IgD-negative memory B cell (primary cell): Measurements from ENCODE around the gene ACTRT3. TPM values are rescaled to one million over a fixed set of nuclear protein-coding genes. Genes with fewer than 3 reads are reported as not detected.

Experiments
- H3K27ac Mint-ChIP-seq, 3 donors: one replicate each; pipeline ENCODE4 v1.8.0; 2020 to 2022; ENCODE audit warnings: mild to moderate bottlenecking in 3 of 3, mixed read lengths in 3 of 3, moderate library complexity in 1 of 3
- H3K27me3 Mint-ChIP-seq: one replicate; pipeline ENCODE4 v1.8.0; 2021; ENCODE audit warnings: mixed read lengths
- H3K36me3 Mint-ChIP-seq: one replicate; pipeline ENCODE4 v1.8.0; 2020; ENCODE audit warnings: mild to moderate bottlenecking, mixed read lengths
- H3K4me1 Mint-ChIP-seq, 3 donors: one replicate each; pipeline ENCODE4 v1.8.0; 2020 to 2022; ENCODE audit warnings: mixed read lengths in 3 of 3, mild to moderate bottlenecking in 1 of 3
- H3K4me3 Mint-ChIP-seq, 4 donors: one replicate each; pipeline ENCODE4 v1.8.0; 2020 to 2022; ENCODE audit warnings: mild to moderate bottlenecking in 4 of 4, mixed read lengths in 4 of 4, moderate library complexity in 3 of 4
- H3K9me3 Mint-ChIP-seq, 3 donors: one replicate each; pipeline ENCODE4 v1.8.0; 2020 to 2021; ENCODE audit warnings: mixed read lengths in 3 of 3, mild to moderate bottlenecking in 1 of 3
- polyA plus RNA-seq: library from polyadenylated mRNA; unstranded; fragments of 300-500 nt; fragmentation: Illumina TruSeq; gene quantifications from one replicate; pipeline ENCODE4 v1.2.3, GENCODE V29; 2021

The ACTRT3 gene
- 0.20 TPM for polyA plus RNA-seq

DNA sequence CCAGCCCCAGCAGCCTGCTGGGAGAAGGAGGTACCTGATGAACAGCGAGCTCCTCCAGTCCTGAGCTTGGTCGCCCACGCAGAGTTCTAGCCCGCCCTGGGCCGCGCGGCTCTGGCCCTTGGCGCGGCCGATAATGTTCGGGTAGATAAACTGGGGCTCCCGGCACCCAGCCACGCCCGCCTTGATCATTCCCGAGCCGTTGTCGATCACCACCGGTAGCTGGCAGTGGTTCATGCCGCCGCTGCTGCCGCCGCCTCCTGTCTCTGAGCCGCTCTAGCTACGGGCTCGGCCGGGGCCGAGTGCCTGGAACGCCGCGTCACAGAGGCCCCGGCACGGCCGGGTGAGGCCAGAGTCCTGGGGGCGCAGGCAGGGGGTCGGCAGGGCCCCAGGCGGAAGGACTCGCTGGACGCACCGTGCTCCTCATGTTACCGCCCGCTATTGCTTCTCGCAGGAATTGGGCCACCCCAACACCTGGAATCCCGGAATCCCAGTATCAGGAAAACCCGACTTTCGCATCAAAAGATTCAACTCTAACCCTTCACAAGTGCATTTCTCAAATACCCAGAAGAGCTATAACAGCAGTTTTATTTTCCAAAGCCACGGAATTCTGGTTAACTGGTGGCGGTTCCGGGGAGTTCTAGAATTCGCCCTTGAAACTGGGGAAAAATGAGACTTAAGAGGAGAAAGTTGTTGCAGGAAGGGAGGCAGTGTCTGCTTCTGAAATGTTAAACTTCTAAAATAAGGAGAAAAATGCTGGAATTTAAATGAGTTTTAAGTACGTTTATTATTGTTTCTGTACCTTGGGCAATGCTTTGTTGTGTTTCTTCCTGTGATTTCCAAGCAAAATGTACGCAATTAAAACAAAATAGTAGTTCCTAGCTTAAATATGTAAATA lies at the start of gene ACTRT3:
ACTRT3 (minus strand) TSS at position 275 of the 895 bp plus-strand sequence; CDS start at position 234, 41 bp downstream.
- Mint-ChIP-seq H3K4me3 (peak within 1 kb of the TSS; percentile 86 to 95 (median 92)), H3K4me1 (peaks cover 23 to 34% (median 23%) of the 10 kb centered on the region in 3 donors), H3K27me3 (no peaks in the 10 kb centered on the region), H3K27ac (peak within 1 kb of the TSS; percentile 78 to 89 (median 86)), H3K36me3 (peaks cover 3% of the 10 kb centered on the region), H3K9me3 (peaks cover 0 to 5% (median 0%) of the 10 kb centered on the region in 3 donors)

DNA sequence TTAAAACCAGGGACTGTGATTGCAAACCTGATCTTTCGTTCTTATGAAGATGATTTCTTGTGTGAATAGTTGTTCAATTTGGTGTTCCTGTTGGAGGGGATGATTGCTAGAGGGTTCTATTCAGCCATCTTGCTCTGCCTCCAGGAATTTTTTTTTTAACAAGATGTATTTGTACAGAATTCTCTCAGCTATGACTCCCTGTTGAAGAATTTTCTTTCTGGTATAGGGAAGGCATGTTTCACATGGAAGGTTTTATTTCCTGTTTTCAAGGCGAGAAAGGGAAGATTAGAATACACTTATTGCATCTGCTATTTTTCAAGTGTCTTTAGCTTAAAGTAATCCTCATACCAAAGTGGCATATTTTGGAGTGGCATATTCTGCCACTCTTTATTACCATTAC lies 49.0 kb upstream of the ACTRT3 start:
- Mint-ChIP-seq H3K36me3 (no peaks in the 10 kb centered on the region), H3K27ac (peak overlapping the region in 1 of 3 donors; percentile 54), H3K4me3 (no peak overlapping the region), H3K27me3 (no peaks in the 10 kb centered on the region), H3K9me3 (peaks cover 0 to 10% (median 0%) of the 10 kb centered on the region in 3 donors), H3K4me1 (peaks cover 6 to 12% (median 7%) of the 10 kb centered on the region in 3 donors)

DNA sequence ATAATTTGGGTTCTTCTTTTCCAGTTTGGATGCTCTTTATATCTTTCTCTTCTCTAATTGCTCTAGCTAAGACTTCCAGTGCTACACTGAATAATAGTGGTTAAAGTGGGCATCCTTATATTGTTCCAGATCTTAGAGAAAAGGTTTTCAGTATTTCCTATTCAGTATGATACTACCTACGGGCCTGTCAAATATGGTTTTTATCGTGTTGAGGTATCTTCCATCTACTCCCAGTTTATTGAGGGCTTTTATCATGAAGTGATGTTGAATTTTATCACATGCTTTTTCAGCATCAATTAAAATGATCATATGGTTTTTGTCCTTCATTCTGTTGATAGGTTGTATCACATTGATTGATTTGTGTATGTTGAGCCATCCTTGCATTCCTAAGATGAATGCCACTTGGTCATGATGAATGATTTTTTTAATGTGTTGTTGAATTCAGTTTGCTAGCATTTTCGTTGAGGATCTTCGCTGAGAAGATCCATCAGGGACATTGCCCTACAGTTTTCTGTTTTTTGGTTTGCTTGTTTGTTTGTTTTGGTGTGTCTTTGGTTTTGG lies 46.3 kb upstream of the ACTRT3 start:
- peaks cover 17 to 20% (median 18%) of the 10 kb centered on the region in 3 donors for H3K4me1 Mint-ChIP-seq
- peak overlapping the region in 1 of 3 donors; percentile 57 for H3K27ac Mint-ChIP-seq
- no peaks in the 10 kb centered on the region for H3K27me3 Mint-ChIP-seq
- H3K36me3 Mint-ChIP-seq = no peaks in the 10 kb centered on the region
- peaks cover 0 to 10% (median 0%) of the 10 kb centered on the region in 3 donors for H3K9me3 Mint-ChIP-seq
- H3K4me3 Mint-ChIP-seq = no peak overlapping the region

- peaks cover 19 to 21% (median 20%) of the 10 kb centered on the region in 3 donors for H3K4me1 Mint-ChIP-seq
- H3K27ac Mint-ChIP-seq = peak overlapping the region; percentile 12 to 90 (median 30)
- no peaks in the 10 kb centered on the region for H3K36me3 Mint-ChIP-seq
- no peaks in the 10 kb centered on the region for H3K27me3 Mint-ChIP-seq
- peak overlapping the region; percentile 82 to 94 (median 90) for H3K4me3 Mint-ChIP-seq
- H3K9me3 Mint-ChIP-seq = peaks cover 0 to 10% (median 0%) of the 10 kb centered on the region in 3 donors
Measured at GRCh38 chr3:169813757-169814517, 44.6 kb upstream of the ACTRT3 start.

GRCh38 chr3:169813278-169813677 lies 43.9 kb upstream of the ACTRT3 start:
- H3K36me3 Mint-ChIP-seq = no peaks in the 10 kb centered on the region
- H3K27ac Mint-ChIP-seq = peak overlapping the region; percentile 12 to 90 (median 30)
- peak overlapping the region; percentile 82 to 94 (median 90) for H3K4me3 Mint-ChIP-seq
- H3K9me3 Mint-ChIP-seq = peaks cover 0 to 10% (median 0%) of the 10 kb centered on the region in 3 donors
- H3K4me1 Mint-ChIP-seq = peaks cover 19 to 21% (median 20%) of the 10 kb centered on the region in 3 donors
- H3K27me3 Mint-ChIP-seq = no peaks in the 10 kb centered on the region

DNA sequence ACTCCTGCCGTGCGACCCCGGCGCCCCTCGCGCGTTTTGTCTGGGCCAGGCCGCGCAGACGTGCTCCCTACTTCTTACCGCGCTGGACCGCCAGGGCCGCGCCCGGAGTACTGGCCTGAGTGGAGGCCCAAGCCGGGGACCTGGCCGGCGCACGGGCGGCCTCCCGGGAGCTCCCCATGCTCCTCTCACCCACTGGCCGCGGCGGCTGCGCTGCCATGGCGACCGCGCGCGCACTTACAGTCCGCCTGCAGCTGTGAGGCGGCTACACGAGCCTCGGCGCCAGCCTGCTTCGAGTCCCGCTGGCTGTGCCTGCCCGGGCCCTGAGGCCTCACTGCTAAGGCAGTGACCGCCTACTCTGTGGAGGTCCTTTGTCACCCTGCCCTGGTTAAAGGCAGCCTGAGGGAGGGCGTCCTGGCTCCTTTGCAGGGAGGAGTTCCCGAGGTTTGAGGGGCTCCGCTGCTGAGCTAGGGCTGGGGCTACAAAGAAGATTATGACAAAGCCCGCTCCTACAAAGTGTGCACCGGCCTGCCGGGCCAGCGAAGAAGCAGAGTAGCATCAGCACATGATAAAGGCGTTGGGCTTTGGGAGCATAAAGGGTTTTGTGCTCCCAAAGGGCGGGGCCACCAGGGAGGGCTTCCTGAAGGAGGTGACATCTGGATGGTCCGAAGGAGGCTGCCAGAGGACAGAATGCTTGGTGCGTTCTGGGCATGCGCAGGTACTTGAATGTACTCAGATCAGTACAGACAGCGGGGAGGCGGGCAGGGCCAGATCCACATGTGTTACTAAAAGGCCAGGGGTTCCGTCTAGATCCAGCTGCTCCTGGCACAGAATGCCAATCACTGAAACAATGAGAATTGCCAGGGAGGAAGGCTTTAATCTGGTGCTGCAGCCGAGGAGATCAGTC lies 43.2 kb upstream of the ACTRT3 start, which contains the start of the genes LRRC34 and LRRIQ4:
LRRC34 (minus strand) TSS at position 573 of the 904 bp plus-strand sequence; CDS start at position 217, 356 bp downstream.
LRRIQ4 (plus strand) TSS at position 539 of the 904 bp plus-strand sequence. CDS start 9,052 bp downstream, outside the sequence.
- peak within 1 kb of the TSS; percentile 85 to 94 (median 90) for H3K4me3 Mint-ChIP-seq
- H3K9me3 Mint-ChIP-seq = peaks cover 0 to 10% (median 0%) of the 10 kb centered on the region in 3 donors
- H3K27me3 Mint-ChIP-seq = no peaks in the 10 kb centered on the region
- H3K4me1 Mint-ChIP-seq = peaks cover 19 to 21% (median 20%) of the 10 kb centered on the region in 3 donors
- H3K36me3 Mint-ChIP-seq = no peaks in the 10 kb centered on the region
- peak within 1 kb of the TSS; percentile 12 to 90 (median 76) for H3K27ac Mint-ChIP-seq

DNA sequence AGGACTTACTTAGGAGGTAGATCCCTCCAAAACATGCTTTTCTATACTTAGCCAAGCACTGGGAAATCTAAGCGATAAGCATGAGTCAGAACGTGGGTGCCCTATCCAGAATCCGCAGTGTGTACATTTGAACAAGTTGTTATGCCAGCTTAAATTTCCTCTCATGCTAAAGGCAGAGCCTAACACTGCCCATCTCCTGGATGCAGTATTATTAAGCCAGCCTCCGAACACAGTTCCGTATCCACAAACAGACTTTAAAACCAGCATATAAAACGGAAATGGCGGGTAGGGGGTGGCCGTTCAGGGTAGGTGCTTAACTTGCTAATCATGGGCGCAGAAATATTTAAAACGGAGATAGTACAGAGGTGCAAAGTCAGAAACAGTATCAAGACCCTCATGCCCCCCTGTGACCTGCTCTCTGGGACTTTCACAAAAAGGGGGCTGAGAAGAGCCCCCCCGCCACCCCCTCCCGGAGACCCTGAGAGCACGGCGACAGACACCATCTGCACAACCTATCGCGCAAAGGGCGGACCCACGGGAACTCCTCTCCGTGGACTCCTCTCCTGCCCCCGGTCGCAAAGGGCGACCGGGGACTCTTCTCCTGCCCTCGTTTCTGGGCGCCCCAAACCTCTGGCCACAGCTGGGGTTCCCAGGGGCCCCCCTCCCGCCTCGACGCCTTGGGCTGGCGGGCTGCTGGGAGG lies 42.4 kb upstream of the ACTRT3 start:
- H3K9me3 Mint-ChIP-seq = peaks cover 0 to 10% (median 0%) of the 10 kb centered on the region in 3 donors
- peak overlapping the region; percentile 85 to 94 (median 90) for H3K4me3 Mint-ChIP-seq
- H3K27me3 Mint-ChIP-seq = no peaks in the 10 kb centered on the region
- H3K36me3 Mint-ChIP-seq = no peaks in the 10 kb centered on the region
- H3K4me1 Mint-ChIP-seq = peaks cover 19 to 21% (median 20%) of the 10 kb centered on the region in 3 donors
- H3K27ac Mint-ChIP-seq = peak overlapping the region in 2 of 3 donors; percentile 16 to 76

DNA sequence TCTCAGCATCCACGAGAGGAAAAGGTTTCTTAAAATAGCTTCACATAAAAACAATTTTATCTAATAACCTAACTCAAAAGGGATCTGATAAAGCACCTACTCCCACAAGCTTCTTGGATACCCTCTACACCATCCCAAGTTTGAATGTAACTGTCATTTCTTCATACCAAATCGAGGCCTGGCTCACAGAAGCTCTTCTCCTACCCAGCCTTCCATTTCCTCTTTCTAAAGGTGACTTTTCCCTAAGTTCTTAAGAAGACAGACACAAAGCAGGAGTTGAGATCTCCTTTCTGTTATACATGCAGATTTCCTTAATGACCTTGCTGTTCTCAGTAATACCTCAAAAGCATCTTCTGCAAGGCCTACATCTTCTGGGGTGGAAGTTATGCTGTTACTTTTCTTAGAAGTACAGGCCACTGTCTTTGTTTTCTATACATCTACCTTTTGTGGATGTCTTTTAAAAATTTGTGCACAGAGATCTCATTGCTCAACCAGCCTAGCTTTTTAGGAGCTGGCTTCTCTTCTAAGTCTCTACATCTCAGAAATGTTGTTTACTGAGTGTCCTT lies 40.0 kb upstream of the ACTRT3 start:
- H3K27ac Mint-ChIP-seq = peak overlapping the region; percentile 17 to 41 (median 22)
- no peaks in the 10 kb centered on the region for H3K27me3 Mint-ChIP-seq
- H3K36me3 Mint-ChIP-seq = no peaks in the 10 kb centered on the region
- H3K4me3 Mint-ChIP-seq = peak overlapping the region in 1 of 4 donors; percentile 71
- H3K9me3 Mint-ChIP-seq = no peaks in the 10 kb centered on the region
- peaks cover 17 to 20% (median 18%) of the 10 kb centered on the region in 3 donors for H3K4me1 Mint-ChIP-seq

DNA sequence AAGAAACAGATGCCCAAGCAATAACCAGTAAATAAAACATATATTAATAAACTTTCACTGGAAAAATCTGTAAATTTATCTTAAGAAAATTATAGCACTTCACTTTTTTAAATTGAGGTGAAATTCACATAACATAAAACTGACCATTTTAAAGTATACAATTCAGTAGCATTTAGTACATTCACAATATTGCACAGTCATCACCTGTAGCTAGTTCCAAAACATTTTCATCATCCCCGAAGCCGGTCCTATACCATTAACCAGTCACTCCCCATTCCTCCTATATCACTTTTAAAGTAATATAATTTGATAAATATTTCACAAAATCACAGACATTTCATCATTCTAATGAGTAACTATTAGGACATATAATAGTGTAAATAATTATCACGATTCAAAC lies 35.3 kb upstream of the ACTRT3 start:
- Mint-ChIP-seq H3K36me3 (no peaks in the 10 kb centered on the region), H3K27ac (no peak overlapping the region), H3K9me3 (no peaks in the 10 kb centered on the region), H3K4me3 (no peak overlapping the region), H3K4me1 (peaks cover 0 to 3% (median 2%) of the 10 kb centered on the region in 3 donors), H3K27me3 (no peaks in the 10 kb centered on the region)

- Mint-ChIP-seq H3K27me3 (no peaks in the 10 kb centered on the region), H3K27ac (no peak overlapping the region), H3K4me3 (no peak overlapping the region), H3K4me1 (no peaks in the 10 kb centered on the region), H3K9me3 (peaks cover 0 to 3% (median 0%) of the 10 kb centered on the region in 3 donors), H3K36me3 (no peaks in the 10 kb centered on the region)
Measured at GRCh38 chr3:169792359-169792758, 23.0 kb upstream of the ACTRT3 start.

GRCh38 chr3:169790687-169791429 lies 21.5 kb upstream of the ACTRT3 start:
- Mint-ChIP-seq H3K4me1 (peaks cover 0 to 5% (median 0%) of the 10 kb centered on the region in 3 donors), H3K4me3 (no peak overlapping the region), H3K9me3 (peaks cover 0 to 3% (median 0%) of the 10 kb centered on the region in 3 donors), H3K36me3 (peaks cover 2% of the 10 kb centered on the region), H3K27me3 (no peaks in the 10 kb centered on the region), H3K27ac (no peak overlapping the region)

- no peaks in the 10 kb centered on the region for H3K27me3 Mint-ChIP-seq
- H3K9me3 Mint-ChIP-seq = peaks cover 0 to 3% (median 0%) of the 10 kb centered on the region in 3 donors
- H3K4me3 Mint-ChIP-seq = no peak overlapping the region
- peaks cover 0 to 5% (median 0%) of the 10 kb centered on the region in 3 donors for H3K4me1 Mint-ChIP-seq
- no peak overlapping the region for H3K27ac Mint-ChIP-seq
- H3K36me3 Mint-ChIP-seq = peaks cover 4% of the 10 kb centered on the region
Measured at GRCh38 chr3:169790219-169790618, 20.9 kb upstream of the ACTRT3 start.
